Lung (tissue), 12 donors: ENCODE data around the gene PPM1H. TPM values are rescaled to one million over a fixed set of nuclear protein-coding genes. Genes with fewer than 3 reads are reported as not detected.

Experiments
- ATAC-seq: fragments of 200-7000 bp; cut with Tn5 transposase; one replicate; pipeline ENCODE4 v1.9.1; 2020; ENCODE audit warnings: moderate number of reproducible peaks; ENCODE audit not compliant: insufficient read depth, low FRiP score
- DNase-seq, 3 donors: peaks; one replicate each; pipeline ENCODE4 v3.0.0-alpha.2; 2013 to 2017
- H3K27ac ChIP-seq, 2 donors: one replicate each; pipeline ENCODE4 v1.5.1; 2013; ENCODE audit warnings: mild to moderate bottlenecking in 2 of 2, moderate library complexity in 2 of 2, control low read depth in 1 of 2, inconsistent platforms in 1 of 2, low read depth in 1 of 2, low read length in 1 of 2
- H3K27me3 ChIP-seq, 3 donors: one replicate each; pipeline ENCODE4 v1.5.1; 2013; ENCODE audit warnings: low read length in 2 of 3; ENCODE audit not compliant: control insufficient read depth in 3 of 3, insufficient read depth in 3 of 3
- H3K36me3 ChIP-seq, 4 donors: one replicate each; pipeline ENCODE4 v1.5.1; 2013; ENCODE audit warnings: low read length in 4 of 4, mild to moderate bottlenecking in 1 of 4, moderate library complexity in 1 of 4; ENCODE audit not compliant: control insufficient read depth in 4 of 4, insufficient read depth in 4 of 4
- H3K4me1 ChIP-seq, 5 donors: one replicate each; pipeline ENCODE4 v1.5.1; 2013; ENCODE audit warnings: low read length in 5 of 5, mild to moderate bottlenecking in 2 of 5, moderate library complexity in 1 of 5; ENCODE audit not compliant: control insufficient read depth in 5 of 5, insufficient read depth in 5 of 5
- H3K4me3 ChIP-seq: one replicate; pipeline ENCODE4 v1.5.1; 2013; ENCODE audit warnings: mild to moderate bottlenecking, control low read depth, moderate library complexity
- H3K9ac ChIP-seq, 2 donors: one replicate each; pipeline ENCODE4 v1.5.1; 2013; ENCODE audit warnings: low read length in 2 of 2, control low read depth in 1 of 2; ENCODE audit not compliant: insufficient read depth in 1 of 2
- H3K9me3 ChIP-seq, 4 donors: one replicate each; pipeline ENCODE4 v1.5.1; 2013; ENCODE audit warnings: low read length in 3 of 4, mild to moderate bottlenecking in 1 of 4, moderate library complexity in 1 of 4; ENCODE audit not compliant: control insufficient read depth in 4 of 4, insufficient read depth in 3 of 4
- CTCF ChIP-seq: IDR thresholded peaks from 2 replicates; pipeline ENCODE4 v1.5.1; 2012; ENCODE audit warnings: mild to moderate bottlenecking; ENCODE audit errors: control extremely low read depth, extremely low read depth
- WGBS, 2 donors: extraction: QIAGEN DNeasy Blood & Tissue Kit; methylation state at CpG; one replicate each; pipeline ENCODE4 v1.1.7; 2013; 5-methylcytosine and 5-hydroxymethylcytosine counted together
- polyA plus RNA-seq, 2 donors: library from polyadenylated mRNA; stranded (reverse); fragments of 200-250 nt; gene quantifications; one replicate each; pipeline ENCODE4 v1.2.1, GENCODE V29; 2013
- total RNA-seq, 2 donors: library from RNA; depleted of rRNA in 1 of 2; stranded (reverse); fragments of >200 nt in 1 of 2; gene quantifications; one replicate each; pipeline ENCODE4 v1.2.1, GENCODE V29; 2014 to 2021
- donor health status: control.
- donor health status: control.
- donor health status: Bipolar disorder and iron deficiency.
- donor health status: healthy.
- donor health status: DM: yes; HTN: yes; CAD: no.

PPM1H gene
- total and polyA plus RNA-seq, 4 donors = 2.0 to 11.2 (median 5.7) TPM

GRCh38 chr12:62907078-62907477 lies 27.9 kb downstream of the PPM1H start:
- H3K27ac ChIP-seq = no peak overlapping the region
- DNase-seq (no peak), ATAC-seq (no peak)
- no peaks in the 10 kb centered on the region for H3K36me3 ChIP-seq
- H3K9ac ChIP-seq = no peak overlapping the region
- H3K4me1 ChIP-seq = peaks cover 0 to 11% (median 2%) of the 10 kb centered on the region in 5 donors
- H3K4me3 ChIP-seq = no peak overlapping the region
- WGBS, 2 donors = 82 to 87% methylated on average over 1 of the region's 1 CpG
- H3K27me3 ChIP-seq = no peaks in the 10 kb centered on the region
- no peak for TF ChIP-seq CTCF
- H3K9me3 ChIP-seq = no peaks in the 10 kb centered on the region

GRCh38 chr12:62903151-62903550 lies 31.8 kb downstream of the PPM1H start:
- peaks cover 0 to 18% (median 3%) of the 10 kb centered on the region in 5 donors for H3K4me1 ChIP-seq
- no peak overlapping the region for H3K27ac ChIP-seq
- no peak for ATAC-seq
- no peak overlapping the region for H3K9ac ChIP-seq
- H3K36me3 ChIP-seq = no peaks in the 10 kb centered on the region
- H3K9me3 ChIP-seq = no peaks in the 10 kb centered on the region
- TF ChIP-seq CTCF = no peak
- DNase-seq = peak in 2 of 3 donors; percentile 5 to 25
- no peak overlapping the region for H3K4me3 ChIP-seq
- no peaks in the 10 kb centered on the region for H3K27me3 ChIP-seq
- WGBS, 2 donors = 20 to 34% methylated on average over 4 of the region's 4 CpGs

DNA sequence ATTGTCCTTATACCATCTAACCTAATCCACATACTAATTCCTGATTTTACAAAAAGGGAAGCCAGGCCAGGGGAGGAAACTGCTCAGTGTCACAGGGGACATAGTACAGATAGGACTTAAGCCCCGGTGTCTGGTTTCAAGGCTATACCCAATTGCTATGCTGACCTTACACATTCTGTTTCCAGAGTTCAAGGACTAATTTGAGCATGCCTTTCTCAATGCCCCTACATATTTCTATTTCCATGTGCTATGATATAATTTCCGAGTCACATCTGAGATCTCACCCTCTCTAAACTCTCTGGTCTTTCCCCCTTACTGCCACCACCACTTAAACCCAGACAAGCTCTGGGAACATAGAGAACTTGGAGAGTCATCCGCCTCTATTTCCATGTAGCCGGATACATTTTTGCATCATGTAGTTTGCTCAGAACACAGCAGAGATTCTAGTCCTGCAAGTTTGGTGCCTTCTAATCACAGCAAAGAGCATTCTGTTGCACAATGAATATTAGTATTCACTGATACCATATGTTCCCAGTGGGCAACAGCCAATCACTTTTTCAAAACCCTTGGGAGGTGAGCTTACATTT lies 34.2 kb downstream of the PPM1H start:
- Histone ChIP-seq H3K4me1 (peaks cover 0 to 15% (median 5%) of the 10 kb centered on the region in 5 donors), H3K9ac (no peak overlapping the region), H3K27me3 (no peaks in the 10 kb centered on the region), H3K9me3 (no peaks in the 10 kb centered on the region), H3K36me3 (no peaks in the 10 kb centered on the region), H3K4me3 (no peak overlapping the region), H3K27ac (no peak overlapping the region)
- WGBS, 2 donors = 69 to 71% methylated on average over 4 of the region's 4 CpGs
- ATAC-seq (no peak), DNase-seq (peak in 1 of 3 donors; percentile 34)
- no peak for TF ChIP-seq CTCF
